T-helper 1 cell treated with Interleukin-12 subunit alpha and Interleukin-12 subunit beta and Interleukin-4 antibody, amounts not matched to agents 30 ng/mL and 1 ng/mL, for 36 hours (primary cell): ENCODE measurements around the gene PALS1. TPM values are rescaled to one million over a fixed set of nuclear protein-coding genes. Genes with fewer than 3 reads are reported as not detected.

Experiments used
- intact Hi-C: fragments of 100-400 bp; cut with micrococcal nuclease; formaldehyde crosslinking; loops from one replicate; pipeline ENCODE4 v1.15.1; 2024
- total RNA-seq: library from RNA; stranded (reverse); gene quantifications from 2 replicates; pipeline ENCODE4 v1.2.3, GENCODE V29; 2022

PALS1 gene
- total RNA-seq: 6.9 and 8.1 TPM in 2 replicates

DNA sequence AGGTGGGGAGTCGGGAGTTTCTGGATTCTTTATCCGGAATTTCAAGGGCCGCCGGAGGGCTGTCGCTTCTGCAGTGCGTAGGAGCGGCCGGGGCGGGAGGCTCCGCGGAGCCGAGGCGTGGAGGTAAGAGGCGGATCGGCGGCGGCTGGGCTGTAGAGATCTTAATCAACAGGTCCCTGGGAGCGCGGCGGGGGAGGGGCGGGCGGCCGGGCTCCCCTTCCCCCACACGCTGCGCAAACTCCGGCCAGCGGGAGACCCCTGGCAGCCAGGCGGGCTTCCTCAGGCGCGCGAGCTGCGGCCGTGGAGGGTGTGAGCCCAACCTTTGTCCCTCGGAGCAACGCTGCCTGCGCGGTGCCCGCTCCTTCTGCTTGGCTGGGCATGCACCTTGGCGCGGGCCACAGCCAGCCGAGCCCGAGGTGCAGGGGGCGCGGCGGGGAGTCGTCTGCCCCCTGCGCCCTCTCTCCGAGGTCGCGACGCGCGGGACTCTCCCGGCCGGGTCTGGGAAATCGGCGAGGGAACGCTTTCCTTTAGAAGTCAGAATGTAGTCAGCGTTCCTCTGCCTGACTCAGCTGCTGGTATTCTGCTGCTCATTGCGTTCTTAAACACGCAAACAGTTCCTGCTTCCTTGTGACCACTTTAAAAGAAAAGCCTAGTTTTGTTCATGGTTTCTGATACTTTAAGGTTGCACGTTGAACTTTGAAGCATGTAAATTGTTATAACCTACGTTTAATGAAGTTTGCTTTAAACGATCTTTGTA is at the start of gene PALS1:
Gene PALS1, plus strand, starts transcription at position 25 of the 757 bp plus-strand sequence. CDS start 37,736 bp downstream, outside the sequence.
- intact Hi-C loops: loop anchor here (1.0 to 5.0 kb wide), 11 partner anchors 55 to 1911 kb away; partner anchors contain the start of genes DCAF5, EIF2S1, PIGH and RDH11

DNA sequence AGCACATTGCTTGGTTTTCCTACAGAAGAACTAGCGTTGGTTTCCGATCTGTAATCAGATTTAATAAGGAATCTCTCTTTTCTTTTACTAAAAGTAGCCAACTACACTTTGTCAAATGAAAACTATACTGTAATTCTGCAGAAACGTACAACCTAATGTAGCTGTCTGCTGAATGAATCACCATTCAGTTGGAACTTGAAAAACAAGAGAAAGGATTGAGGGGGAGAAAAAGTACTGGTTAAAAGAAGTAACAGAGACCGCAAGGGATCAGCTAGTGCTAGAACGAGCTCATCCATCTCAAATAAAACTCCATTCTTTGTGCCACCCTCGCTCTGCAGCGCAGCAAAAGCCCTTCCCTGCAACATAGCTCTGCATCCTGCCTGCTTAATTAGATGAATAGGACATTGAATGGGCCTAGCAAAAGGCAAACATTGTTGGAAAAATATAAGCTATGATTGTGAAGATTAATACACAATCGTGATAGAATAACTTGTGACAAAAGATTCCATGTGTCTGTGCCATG is 49.4 kb upstream of the PALS1 start:
- intact Hi-C loops: no loop called here

DNA sequence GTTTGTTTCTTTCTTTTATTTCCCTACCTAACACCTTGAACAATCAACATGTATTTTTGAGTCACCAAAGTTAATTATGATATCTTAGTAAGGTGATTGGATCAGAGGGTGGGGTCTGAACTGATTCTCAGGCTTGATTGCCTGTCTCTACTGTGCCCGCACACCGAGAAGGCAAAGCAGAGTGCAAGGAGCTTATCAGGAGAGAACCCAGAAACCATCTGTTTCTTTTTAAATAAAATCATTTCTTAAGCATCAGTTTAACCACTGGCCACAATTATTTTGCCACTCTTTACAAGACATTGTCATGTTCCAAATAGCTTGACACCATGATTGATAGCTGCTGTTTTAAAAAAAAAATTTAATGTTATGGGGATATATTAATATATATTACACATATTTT is 48.9 kb upstream of the PALS1 start:
- intact Hi-C loops: no loop called here

DNA sequence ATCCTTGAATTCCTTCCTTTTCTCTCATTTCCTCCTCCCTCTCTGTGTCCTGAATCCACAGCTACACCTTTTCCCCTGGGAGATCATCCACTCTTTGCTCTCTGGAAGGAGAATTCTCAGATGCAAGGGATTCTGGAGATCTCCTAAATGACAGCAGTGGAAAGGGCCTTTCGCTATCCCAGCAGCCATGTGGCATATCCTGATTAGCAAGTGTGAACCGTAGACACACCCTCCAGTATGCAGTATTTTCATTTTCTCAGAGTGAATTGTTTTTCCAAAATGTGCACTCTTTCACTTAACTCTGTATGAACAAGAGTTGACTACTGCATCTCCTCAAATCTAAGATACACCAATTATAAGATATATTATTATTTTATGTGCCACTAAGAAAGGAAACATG is 46.0 kb upstream of the PALS1 start:
- intact Hi-C loops: no loop called here

DNA sequence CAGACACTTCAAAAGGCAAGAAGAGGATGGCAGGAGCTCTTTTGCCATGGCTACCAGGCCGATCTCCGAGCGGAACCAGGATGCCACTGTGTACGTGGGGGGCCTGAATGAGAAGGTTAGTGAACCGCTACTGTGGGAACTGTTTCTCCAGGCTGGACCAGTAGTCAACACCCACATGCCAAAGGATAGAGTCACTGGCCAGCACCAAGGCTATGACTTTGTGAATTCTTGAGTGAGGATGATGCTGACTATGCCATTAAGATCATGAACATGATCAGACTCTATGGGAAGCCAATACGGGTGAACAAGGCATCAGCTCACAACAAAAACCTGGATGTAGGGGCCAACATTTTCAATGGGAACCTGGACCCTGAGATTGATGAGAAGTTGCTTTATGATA is 42.2 kb upstream of the PALS1 start:
- intact Hi-C loops: no loop called here

DNA sequence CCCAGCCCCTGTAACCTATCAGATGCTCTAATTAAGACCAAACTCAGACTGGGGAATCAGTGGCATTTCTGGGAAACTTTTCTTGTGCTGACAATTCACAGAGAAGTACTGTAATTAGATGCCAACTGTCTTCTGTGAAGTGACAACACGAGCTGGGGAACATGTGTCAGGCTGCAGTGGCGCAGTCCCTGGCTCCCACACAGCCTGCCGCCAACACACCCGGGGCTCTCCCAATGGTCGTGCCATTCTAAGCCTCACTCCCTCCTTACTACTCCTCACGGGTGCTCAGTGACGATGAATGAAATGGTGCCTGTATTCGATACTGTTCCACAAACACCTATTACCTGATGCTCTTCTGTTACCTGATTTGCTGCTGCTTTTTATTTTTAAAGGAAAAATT is 33.4 kb upstream of the PALS1 start:
- intact Hi-C loops: no loop called here

DNA sequence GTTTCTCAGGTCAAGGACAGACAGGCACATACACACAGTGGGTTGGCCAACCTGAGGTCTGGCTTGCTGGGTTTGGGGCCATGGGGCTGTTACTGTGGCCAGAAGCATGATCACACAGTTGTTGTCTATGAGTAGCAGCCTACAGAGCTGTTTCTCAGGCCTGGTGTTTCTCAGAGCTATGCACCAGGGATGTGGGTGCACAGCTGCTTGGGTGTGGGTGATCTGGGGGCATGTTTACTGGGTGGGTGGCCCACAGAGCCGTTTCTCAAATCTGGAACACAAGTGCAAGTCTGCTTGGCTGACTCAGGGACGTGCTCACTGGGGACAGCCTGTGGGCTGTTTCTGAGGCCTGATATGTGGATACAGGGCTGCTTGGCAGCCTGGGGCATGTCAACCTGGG is 23.1 kb upstream of the PALS1 start:
- intact Hi-C loops: no loop called here

DNA sequence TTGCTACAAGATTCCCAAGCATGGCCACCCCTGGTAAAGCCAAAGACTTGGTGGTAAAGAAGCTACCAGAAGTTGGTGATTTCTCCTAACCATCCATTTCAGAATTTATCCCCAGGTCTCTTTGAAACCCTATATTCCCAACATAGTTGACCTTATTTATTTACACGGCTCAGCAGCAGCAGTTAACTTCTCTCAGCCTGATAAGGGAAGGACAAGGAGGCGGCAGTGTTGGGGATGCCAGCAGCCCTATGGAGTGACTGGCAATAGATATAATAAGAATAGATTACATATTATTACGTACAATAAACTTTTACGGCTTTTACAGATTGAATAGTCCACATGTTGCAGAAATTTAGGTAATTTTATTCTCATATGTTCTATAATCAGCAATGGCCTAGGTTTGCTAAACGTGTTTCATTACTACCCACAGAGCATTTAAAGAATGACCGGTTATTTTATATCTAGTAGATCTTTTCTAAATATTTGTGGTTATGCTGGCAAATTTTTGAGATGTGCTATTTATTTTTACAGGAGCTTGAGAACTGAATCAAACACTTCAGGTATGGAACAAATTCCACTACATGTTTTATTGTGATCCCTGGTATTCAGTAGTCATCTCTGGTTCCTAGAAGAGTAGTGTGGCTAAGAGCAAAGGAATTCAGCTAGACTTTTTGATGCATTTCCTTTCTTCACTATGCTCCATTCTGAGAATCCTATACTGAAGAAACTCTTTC is 19.8 kb upstream of the PALS1 start:
- intact Hi-C loops: no loop called here

DNA sequence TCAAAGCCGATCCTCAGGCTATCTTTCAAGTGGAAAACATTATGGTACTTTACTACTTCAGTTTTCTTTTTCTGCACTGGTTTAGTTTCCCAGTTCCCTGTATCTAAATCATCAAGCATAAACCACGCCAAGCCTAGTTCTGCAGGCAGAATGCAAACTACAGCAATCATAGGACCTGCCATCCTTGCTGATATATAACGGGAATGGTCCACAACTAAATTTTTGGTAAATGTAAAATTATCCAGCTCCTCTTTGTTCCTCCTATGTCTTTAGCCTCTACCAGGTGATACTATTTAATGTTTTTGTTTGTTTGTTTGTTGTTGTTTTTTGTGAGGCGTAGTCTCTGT is 19.3 kb upstream of the PALS1 start:
- intact Hi-C loops: no loop called here

DNA sequence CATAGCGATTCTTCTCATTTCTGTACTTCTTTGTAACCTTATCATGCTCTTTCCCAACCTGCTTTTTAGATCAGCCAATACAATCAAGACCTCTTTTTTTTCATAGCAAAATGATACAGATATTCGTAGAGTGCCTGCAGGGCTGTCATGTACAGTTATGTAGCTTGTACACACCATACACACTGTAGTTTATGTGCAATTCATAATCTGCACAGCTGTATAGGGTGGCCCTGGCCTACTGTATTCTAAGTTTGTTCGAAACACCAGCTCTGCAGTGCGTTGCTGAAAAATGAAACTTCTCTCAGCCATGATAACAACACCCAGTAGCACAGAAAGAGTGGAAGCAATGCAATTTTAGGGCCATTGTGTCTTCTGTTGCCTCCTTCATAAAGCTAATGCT is 15.7 kb upstream of the PALS1 start:
- intact Hi-C loops: no loop called here

DNA sequence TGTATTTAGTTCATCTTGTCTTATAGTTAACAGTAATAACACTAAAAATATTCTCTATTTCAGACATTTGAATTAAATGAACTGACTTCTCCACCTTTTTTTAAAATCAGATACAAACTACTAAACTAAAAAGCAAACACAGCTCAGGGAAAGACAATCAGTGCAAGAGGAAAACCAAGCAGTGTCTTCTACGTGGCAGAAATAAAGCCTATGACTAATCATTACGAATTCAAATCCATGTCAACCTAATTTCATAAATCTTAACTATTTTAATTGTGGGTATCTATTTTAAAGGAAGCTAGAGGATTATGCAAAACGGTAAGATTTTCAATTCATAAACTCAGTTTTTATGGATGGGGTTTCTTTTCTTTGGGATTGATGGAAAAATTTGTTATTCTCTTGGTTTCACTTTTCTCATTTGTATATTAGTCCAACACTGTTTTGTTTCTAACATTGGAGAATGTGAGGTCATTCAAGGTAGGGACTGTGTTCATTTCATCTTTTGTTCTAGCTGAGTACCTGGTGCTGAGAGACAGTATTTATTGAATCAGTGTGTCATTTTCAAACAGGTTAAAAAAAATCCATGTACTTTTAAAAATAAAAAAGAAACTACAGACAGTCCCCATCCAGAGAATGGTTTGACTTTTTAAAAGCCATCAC is 12.8 kb upstream of the PALS1 start:
- intact Hi-C loops: no loop called here

DNA sequence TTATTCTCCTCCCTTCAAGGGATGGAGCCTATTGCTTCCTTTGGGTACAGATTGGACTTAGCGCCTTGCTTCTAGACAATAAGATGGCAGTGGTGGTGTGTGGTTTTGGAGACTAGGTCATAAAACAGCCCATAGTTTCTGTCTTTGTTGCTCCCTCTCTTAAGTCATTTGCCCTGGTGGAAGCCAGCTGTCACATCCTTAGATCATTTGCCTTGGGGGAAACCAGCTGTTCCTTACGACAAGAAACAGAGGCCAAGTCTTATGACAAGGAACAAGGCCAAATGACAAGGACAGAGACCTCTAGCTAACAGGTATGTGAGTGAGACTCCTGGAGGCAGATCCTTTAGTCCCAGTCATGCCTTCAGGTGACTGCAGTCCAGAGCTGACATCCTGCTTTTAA is 9.2 kb upstream of the PALS1 start:
- intact Hi-C loops: no loop called here

DNA sequence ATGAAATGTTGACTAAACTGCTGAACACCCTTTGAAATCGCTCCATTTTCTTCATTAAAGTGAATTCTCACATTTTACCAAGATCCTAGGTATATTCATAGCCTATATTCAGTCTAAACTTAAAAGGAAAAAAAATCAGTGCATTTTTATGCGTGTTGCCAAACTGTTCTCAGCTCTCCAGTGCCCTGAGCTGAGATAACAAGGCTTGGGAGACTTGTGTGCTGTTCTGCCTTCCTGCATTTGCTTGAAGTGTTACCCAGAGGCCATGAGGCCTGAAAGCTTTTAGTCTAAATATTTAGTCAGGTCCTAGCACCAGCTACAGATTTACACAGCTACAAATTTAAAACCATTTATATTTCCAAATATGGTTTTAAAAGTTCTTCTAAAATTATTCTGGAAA is 8.6 kb upstream of the PALS1 start:
- intact Hi-C loops: no loop called here

DNA sequence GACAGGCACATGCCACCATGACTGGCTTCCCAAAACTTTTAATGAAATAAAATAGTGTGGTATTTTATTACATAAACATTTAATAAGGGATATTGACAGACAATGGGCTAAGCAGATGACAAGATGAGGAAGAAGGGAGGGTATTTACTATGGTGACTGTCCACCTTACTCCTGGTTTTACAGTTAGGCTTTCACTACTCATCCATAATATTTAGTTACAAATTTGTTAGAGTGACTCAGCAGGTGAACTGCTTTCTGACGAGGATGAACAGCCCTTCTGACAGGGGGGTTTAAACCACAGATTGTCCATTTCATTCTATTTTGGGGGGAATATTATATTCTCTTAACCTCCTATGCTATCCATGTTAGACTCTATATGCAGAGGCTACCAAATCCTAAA is 3.6 kb upstream of the PALS1 start:
- intact Hi-C loops: no loop called here

DNA sequence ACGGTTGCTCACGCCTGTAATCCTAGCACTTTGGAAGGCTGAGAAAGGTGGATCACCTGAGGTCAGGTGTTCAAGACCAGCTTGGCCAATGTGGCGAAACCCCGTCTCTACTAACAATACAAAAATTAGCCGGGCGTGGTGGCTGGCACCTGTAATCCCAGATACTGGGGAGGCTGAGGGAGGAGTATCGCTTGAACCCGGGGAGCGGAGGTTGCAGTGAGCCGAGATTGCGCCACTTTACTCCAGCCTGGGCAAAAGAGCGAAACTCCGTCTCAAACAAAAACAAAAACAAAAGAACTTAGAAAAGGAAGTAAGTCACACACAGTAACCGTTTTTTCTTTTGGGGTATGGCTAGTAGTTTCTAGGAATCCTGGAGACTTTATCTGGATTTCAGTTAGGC is 1.7 kb upstream of the PALS1 start:
- intact Hi-C loops: no loop called here

DNA sequence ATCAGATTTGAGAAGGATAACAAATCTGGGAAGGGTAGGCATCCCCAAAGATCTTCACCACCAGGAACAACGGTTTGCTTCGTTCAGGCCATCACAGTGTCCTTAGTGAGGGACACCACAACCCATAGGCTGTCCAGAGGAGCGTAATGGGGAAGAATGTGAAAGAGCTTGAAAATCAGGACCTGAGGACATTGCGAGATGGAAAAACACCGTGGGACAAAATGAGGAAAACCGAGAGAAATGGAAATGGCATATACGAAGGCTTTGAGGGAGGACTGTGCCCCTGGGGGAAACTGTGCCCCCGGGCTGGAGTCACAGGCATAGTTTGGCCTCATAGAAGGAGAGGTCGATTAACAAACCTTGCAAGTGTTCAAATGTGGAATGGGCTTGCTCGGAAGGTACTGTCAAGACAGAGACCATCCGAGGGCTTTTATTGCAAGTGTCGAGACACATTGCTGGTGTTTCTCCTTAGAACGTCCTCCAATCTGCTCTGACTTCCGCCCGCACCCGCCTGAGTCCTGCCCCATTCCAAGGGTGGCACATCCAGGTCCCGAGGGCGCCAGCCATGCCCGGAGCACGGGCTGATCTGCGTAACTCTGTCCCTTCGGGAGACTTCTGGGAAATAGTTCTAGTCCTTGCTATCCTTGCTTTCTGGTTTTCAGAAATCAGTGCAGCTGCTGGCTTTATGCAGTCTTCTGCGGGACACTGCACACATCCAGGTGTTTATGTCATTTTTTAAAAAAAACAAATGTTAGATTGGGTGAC is 885 bp upstream of the PALS1 start:
- intact Hi-C loops: loop anchor here (2.0 to 5.0 kb wide), 4 partner anchors 442 to 1912 kb away; partner anchors contain the start of genes DCAF5 and RDH11

DNA sequence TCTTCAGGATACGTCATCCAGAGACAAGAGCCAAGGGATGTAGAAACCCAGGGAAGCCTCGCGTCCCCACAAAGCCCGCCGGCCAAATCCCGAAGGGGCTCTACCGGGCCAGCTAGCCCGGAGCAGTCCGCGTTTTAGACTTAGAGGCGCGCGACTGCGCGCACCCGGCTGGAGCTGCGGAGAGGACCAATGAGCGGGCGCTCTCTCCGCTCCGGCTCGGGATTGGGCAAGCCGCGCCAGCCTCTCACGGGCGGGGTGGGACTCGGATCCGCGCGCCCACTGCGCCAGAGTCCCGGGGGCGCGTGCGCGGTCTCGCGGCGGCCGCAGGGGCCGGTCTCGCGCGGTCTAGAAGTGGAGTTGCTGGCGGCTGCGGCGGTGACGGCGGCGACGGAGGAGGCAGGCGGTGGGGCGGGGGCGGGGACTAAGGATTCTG is 241 bp upstream of the PALS1 start:
- intact Hi-C loops: loop anchor here (1.0 to 5.0 kb wide), 11 partner anchors 55 to 1912 kb away; partner anchors contain the start of genes DCAF5, EIF2S1, PIGH and RDH11

DNA sequence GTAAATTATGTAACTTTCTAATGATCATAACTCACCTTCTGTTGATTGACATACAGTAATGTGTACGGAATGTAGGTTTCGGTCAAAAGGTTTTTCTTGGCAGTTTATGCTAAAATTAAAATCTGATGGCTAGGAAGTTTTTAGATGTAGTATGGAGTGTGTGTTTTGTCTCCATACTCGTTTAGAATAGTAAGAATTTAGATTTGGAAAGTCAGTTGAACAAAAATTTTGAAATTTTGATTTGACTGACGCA is 859 bp downstream of the PALS1 start:
- intact Hi-C loops: loop anchor here (5.0 kb wide), 2 partner anchors 440 to 1905 kb away; no protein-coding TSS in a partner anchor

DNA sequence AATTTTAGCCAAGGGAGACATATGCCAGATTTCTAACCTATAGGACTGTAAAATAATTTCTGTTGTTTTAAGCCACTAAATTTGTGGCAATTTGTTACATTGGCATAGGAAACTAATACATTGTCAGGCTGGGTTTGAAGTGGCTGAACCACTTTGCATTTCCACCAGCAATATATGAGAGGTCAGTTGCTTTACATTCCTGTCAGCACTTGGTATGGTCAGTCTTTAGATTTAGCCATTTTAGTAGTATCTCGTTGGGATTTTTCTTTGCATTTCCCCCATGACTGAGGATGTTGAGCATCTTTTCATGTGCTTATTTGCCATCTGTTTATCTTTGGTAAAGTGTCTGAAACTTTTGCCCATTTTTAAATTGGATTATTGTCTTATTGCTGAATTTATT is 3.9 kb downstream of the PALS1 start:
- intact Hi-C loops: no loop called here

DNA sequence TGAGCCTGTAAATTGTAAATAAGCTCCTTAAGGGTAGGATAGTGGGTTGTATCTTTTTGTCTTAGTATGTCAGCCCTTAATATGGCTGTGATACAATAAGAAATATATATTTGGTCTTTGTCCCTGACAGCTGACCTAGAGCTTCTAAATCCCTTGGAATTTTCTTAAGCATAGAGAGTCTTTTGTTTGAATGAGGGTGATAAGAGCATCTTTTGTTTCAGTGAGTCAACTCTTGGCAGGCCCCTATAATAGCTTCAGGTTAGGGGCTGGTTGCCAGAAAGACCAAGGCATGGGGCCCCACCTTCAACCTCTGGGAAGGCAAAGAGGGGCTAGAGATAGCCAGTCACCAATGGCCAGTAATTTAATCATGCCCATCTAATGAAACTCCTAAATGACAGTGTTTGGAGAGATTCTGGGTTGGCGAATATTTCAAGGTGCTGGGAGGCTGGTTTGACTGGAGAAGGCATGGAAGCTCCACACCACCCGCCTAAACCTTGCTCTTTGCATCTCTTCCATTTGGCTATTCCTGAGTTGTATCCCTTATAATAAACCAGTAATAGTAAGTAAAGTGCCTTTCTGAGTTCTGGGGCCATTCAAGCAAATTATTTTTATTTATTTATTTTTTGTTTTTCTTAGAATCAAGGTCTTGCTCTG is 10.5 kb downstream of the PALS1 start:
- intact Hi-C loops: no loop called here
